Colon (tissue), 2 donors: ENCODE measurements around the gene RPL7A.
"Not testable (repeated sequence)": the region's sequence is repeated elsewhere in the genome, so short reads cannot be mapped to it uniquely, and the experiment has no call there.

Source experiments
- FAIRE-seq: peaks from 2 replicates; lab custom pipeline; 2012; peaks lifted over from hg19 to GRCh38; lab: Jason Lieb, UNC
- donor health status: control.
- donor health status: control.

Gene RPL7A

DNA sequence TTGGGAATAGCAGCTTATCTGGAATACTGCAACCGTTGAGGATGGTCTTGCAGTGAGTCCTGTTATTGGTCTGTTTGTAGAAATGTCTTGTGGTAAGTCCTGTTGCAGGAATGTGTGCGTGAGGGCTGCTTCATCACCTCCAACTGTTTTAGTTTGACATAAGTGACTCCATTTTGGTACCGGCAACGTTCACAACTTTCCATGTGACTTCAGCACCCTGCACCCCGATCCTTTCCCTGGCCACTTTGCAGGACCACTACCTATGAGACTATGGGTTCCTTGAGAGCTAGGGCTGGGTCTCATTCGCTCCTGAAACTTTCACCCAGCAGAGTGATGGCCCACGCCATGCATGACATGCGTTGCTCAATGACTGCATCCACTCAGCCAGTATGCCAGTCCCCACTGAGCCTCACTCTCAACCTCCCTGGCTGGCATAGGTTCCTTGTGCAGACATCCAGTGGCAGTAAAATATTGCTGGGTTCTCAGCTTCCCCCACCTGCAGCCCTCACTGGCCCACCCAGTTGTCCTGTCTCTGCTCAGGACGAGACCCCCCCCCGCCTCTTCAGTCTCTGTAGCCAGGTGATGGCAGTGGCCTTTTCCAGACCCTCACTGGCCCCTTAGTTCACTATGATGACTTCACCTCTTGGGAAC lies 20.1 kb upstream of the RPL7A start:
- no peak for FAIRE-seq

DNA sequence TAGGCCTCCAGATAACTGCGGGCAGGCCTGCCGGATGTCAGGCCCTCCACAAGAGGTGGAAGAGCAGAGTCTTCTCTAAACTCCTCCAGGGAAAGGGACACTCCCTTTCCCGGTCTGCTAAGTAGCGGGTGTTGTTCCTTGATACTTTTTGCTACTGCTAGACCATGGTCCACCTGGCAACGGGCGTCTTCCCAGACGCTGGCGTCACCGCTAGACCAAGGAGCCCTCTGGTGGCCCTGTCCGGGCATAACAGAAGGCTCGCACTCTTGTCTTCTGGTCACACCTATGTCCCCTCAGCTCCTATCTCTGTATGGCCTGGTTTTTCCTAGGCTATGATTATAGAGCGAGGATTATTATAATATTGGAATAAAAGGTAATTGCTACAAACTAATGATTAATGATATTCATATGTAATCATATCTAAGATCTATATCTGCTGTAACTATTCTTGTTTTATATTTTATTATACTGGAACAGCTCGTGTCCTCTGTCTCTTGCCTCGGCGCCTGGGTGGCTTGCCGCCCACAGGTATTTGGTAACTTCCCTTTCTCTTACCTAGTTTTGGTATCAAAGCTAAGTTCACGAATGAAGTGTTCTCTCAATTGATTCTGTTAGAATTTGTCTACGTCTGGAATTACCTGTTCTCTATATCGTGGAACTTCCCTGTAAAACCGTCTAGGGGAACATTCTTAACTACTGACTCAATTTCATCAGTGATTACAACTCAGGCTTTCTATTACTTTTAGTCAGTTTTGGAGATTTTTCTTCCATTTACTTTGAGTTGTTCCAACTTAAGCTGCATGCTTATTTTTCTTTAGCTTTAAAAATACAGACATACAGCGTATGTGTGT lies 18.5 kb upstream of the RPL7A start:
- not testable (repeated sequence) for FAIRE-seq

DNA sequence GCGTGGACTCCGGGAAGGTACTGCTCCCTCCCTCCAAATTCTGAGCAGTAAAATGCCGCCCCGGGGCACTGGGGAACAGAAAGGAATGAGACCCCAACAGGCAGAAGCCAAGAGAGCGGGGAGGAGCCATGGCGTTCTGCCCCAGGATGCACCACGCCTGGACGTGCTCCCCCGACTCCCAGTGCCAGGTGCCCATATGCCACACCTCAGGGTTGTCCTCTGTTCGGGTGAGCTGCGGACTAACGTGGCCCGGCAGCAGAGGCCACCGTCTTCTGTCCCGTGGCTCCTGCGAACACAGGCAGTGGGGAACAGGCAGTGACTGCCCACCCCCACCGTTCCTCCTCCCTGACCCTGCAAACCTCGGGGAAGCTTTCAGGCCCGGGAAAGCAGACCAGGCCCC lies 16.8 kb upstream of the RPL7A start:
- no peak for FAIRE-seq

DNA sequence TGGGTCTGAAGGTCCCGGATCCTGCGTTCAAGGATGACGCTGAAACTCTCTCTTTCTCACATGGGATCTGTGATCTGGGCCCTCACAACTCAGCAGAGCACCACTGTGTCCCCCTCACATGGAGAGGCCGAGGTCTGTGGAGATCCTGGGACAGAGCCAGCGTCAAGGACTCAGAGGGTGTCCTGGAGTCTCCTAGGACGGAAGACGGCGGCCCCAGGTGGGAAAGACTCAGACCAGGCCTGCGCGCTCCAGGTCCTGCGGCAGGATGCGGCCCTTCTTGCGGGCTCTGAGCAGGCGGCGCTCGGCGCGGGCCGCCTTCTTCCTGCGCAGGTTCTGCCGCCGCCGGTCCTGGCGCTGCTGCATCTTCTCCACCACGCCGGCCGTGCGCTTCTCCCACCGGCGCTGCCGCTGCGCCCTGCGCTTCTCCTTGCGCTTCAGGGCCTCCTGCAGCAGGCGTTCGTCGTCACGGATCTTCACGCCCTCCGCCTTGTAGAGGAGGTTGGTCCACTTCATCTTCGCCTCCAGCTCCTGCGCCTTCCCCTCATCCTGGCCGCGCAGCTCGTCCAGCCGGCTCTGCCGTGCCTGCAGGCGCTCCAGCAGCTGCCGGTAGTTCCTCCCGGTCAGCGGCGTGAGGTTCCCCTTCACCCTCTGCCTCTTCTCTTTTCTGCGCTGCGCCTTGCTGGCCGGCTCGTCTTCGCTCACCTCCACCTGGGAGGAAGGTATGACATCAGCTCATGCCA lies 16.2 kb upstream of the RPL7A start:
- FAIRE-seq: no peak

DNA sequence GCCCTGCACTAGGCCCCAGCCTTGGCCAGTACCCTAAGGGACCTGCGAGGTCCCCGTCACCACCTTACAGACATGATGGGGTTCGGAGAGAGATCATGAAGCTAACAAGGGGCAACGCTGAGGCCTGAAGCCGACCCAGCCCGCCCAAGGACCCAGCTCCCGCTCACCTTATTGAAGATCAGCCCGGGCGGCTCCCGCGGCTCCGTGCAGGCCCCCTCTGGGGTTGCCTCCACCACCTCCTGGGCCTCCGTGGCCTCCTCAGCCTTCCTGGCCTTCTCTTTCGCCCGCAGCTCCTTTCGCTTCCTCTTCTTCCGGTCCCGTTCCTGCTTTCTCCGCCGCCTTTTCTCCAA lies 15.7 kb upstream of the RPL7A start:
- FAIRE-seq: no peak

DNA sequence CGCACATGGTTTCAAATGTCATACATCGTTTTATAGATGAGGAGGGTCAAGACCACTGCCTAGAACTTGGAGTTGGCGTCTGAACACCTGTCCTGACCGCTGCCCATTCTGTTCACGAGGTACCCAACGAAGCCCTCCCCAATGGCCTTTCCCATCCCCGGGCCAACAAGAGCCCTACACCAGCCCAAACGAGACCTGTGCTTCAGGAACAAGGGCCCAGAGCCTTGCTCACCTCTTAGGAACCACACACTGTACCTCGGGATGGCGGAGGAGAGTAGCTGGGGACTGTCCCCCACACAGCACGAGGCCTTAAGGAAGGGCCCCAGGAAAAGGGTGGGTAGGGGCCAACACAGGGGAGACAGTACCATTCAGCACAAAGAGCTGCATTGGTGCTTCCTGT lies 15.0 kb upstream of the RPL7A start:
- no peak for FAIRE-seq

DNA sequence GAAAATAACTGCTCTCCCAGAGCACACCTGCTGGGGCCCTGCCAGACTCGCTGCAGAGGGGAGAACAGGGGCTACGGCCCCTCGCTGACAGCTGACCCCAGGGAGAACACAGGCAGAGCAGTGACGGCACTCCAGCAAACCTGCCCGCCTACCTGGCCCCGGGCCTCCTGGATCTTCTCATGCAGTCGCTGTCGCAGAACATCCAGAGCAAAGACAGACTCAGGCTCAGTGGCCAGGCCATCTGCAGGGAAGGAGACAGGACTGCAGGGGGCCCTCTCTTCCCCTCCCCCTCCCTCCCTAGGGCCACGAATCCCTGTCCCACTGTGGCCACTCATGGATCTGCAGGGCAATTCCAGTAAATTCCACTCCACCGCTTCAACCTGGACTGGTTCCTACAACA lies 14.5 kb upstream of the RPL7A start:
- no peak for FAIRE-seq

DNA sequence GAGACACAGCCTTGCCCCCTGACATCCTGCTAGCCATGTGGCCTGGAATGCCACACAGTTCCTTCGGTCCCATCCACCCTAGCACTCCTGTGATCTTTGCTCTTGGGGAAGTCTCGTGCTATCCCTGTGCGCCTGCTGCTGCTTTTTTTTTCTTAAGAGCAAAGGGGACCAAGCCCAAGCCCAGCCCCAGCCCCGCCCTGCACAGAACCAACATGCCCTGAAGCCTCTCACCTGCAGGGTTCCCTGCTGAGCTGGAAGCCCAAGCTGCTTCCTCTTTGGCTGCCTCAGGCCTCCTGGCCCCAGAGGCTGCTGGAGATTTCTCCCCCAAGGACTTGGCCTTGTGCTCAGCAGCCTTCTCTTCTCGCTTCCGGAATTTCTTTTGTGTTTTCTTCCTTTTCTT lies 13.9 kb upstream of the RPL7A start:
- FAIRE-seq: no peak

DNA sequence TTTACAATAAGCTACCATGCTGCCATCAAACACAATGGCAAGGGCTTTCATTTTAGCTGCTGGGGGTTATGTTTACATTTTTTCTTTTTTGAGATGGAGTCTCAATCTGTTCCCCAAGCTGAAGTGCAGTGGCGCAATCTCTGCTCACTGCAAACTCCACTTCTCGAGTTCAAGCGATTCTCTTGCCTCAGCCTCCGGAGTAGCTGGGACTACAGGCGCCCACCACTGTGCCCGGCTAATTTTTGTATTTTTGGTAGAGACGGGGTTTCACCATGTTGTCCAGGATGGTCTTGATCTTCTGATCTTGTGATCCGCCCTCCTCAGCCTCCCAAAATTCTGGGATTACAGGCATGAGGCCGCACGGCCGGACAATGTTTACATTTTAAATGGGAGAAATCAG lies 13.1 kb upstream of the RPL7A start:
- not testable (repeated sequence) for FAIRE-seq

DNA sequence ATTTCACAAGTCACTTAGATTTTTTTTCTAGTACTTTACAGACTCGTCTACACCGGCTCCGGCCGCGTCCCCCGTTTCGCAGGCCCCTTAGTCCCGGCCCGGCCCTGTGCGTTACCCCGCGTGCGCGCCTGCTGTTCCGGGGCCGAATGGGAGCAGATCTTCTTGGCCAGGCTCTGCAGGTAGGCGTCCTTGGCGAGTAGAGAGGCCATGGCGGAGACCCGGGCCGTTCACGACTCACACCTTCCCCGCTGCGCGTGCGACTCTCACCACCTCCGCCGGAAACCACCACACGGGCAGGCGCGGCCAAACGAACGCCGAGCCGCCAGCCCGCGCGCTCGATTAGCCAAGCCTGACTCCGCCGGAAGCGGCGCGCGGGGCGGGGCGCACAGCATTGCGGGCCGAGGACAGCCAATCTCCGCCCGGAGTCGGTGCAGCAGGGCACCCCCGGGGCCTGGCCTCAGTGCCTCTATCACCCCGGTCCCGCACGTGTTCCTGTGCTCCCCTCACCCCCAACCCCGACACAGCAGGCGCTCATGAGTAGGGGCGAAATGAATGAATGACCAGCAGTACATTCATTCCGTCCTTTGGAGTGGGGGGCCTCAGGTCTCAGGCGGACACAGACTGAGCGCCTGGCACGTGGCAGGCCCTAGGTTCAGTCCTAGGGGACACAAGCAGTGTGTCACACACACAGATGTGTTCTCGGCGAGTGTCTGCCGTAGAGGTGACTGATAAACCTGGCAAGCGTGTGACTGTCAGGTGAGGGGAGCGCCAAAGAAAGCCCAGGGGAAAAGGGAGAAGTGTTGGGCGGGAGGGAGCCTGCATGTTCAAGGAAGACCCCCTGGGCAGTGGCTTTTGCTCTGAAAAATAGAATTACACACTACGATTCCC lies 11.8 kb upstream of the RPL7A start, which contains the start of gene SURF6:
Gene SURF6 (minus strand): TSS at position 265 of the 888 bp plus-strand sequence. CDS start 56 bp downstream, at position 209.
- no peak for FAIRE-seq

DNA sequence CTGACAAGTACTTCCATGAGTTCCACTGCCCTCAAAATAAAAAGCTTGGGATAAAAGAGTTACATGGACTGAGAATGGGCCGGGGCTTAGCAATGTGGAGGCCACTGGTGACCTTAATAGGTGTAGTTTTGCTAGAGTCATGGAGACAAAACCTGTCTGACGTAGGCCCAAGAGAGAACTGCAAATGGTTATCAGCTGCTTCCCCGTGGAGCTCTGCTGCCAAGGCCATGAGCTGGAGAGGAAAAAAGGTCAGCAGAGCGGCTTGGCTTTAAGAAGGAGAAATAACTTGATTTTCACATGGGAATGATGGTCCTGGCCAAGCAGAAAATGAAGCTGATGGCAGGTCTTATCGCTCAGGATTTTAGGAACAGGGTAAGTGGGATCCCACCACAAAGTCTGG lies 8.4 kb upstream of the RPL7A start:
- no peak for FAIRE-seq

DNA sequence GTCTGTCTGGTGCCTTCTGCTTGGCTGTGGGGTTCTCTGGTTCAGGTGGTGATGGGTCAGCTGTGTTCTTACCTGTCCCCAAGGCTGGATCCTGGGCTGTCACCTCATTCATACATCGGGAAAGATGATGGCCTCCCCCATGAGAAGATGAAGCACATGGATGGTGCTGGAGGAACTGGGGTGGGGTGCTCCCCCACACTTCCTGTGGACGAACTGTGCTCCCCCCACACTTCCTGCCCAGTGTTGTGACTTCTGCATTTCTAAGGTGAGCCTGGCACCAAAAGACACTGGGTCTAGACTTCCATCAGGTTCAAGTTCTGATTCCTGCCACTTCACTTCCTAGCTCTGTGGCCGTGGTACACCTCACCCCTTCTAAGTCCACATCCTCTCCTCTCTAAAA lies 7.8 kb upstream of the RPL7A start:
- no peak for FAIRE-seq

DNA sequence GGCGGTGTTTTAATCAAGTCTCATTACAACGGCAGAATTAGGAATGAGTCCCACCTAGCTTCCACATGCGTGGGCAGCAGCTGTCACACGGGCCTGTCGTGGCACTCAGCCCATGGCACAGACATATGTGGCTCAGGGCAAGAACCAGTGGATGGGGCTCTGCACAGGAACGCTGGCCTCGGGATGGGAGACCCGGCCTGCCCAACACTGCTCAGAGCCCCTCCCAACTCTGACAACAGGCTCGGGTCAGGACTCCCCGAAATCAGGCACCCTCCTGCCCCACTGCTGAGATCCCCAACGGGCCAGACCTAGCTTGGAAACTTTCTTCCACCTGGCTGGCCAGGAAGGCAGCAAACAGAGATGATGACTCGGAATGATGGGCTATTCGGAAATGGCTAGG lies 7.1 kb upstream of the RPL7A start:
- no peak for FAIRE-seq

DNA sequence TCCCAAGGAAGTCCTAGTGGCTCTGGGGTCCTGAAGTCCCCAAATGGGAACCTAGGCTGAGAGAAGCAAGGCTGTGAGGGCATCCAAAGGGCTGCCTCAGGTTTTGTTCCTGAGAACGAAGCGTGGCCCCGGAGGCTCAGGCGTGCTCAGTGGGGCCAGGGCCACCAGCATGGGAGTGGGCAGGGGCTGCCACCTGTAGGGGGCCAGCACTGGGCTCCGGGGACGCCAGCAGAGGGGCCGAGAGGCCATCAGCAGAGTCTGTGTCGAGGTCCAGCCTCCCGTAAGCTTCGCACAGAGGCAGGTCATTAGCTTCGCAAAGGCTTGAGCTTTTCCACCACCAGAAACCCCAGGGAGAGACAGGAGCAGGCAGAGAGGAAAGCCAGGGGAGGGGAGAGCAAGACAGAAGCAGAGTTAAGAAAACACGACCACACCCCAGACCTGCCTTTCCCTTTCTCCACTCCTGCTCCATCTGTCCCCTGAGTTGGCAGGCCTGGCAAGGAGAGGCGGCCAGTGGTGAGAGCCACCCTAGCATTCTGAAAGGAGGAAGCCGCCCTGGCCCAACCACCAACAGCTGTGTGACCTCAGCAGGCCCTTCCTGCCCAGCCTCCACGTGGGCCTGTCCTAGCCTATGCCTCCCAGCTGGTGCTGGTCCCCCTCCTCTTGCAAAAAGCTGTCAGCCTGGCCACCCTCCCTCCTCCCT lies 6.5 kb upstream of the RPL7A start:
- FAIRE-seq: no peak

DNA sequence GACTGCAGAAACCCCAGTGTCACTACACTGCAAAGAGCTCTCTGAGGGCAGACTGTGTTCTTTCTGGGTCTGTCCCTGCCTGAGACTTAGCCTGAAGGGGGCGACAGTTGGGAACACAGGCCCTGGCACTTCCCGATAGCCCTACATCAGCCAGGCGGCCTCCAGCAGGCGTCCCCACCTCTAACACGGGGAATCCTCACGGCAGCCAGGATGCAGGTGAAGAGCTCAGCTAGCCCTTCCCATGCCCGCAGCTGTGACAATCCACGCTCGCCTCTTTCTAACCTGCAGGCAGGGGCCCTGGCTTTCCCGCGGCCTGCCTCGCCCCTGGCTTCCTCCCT lies 6.0 kb upstream of the RPL7A start:
- no peak for FAIRE-seq

DNA sequence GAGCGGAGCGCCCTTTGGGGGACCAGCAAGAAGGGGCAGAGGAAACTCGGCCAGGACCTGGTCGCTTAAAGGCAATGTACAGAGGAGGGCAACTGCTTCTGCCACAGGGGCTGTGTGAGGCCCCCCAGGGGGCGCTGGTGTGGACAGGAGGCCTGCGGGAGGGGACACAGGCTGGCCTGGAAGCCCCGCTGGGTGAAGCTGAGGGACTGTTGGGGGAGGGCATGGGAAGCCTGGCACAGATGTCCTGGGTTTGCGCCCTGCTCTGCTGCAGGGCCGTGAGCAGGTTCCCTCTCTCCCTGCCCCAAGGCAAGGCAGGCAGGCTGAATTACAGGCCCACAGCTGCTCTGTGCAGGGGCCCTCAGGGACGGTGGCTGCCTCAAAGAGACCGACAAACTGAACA lies 5.4 kb upstream of the RPL7A start:
- FAIRE-seq: no peak

DNA sequence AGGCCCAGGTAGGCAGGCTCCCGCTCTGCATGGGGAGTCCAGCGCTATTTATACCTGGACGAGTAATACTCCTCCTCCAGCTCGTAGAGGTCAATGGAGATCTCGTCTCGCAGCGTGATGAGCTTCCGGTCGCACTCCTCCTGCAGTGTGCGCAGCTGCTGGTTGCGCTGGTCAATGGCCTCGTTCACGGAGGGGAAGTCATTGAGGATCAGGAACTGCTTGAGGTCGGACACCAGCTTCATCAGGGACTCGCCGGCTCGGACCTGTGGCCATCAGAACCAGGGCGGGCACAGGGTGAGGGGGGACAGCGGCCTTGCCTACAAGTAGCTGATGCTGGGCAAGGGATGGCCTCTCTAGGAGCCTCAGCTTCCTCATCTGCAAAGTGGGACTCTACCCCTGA lies 3.9 kb upstream of the RPL7A start:
- no peak for FAIRE-seq

DNA sequence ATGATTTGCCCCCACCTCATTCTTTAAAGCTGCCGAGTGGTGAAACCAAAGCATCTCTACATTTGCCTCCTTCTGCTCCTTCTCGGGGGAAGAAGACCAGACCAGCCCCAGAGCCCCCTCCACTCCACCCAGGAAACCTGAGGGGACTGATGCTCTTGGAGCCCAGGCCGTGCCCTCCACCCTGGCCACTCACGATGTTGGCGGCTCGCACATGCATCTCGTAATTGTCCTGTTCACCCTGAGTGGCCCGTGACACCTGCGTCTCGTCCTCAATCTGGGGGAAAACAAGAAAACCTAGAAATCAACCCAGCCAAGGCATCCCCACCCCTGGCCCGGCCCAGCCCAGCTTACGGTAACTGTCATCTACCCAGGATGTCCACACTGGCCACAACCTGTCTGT lies 3.0 kb upstream of the RPL7A start:
- no peak for FAIRE-seq

DNA sequence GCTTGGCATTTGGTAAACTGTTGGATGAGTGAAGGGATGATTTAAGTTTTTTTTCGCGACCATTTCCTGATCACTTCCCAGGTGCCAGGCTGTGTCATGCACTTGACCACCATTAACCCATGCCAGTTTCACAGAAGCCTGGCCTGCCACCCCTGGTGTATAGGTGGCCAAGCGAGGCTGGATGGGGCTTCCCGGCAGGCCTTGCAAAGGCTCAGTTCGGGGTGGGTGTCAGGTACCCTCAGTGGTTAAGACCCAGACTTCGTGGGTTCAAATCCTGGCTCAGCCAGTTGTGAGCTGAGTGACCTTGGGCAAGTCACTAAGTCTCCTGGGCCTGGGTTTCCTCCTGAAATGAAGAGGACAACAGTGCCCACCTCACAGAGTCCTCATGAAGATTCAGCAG lies 2.4 kb upstream of the RPL7A start:
- FAIRE-seq: no peak

DNA sequence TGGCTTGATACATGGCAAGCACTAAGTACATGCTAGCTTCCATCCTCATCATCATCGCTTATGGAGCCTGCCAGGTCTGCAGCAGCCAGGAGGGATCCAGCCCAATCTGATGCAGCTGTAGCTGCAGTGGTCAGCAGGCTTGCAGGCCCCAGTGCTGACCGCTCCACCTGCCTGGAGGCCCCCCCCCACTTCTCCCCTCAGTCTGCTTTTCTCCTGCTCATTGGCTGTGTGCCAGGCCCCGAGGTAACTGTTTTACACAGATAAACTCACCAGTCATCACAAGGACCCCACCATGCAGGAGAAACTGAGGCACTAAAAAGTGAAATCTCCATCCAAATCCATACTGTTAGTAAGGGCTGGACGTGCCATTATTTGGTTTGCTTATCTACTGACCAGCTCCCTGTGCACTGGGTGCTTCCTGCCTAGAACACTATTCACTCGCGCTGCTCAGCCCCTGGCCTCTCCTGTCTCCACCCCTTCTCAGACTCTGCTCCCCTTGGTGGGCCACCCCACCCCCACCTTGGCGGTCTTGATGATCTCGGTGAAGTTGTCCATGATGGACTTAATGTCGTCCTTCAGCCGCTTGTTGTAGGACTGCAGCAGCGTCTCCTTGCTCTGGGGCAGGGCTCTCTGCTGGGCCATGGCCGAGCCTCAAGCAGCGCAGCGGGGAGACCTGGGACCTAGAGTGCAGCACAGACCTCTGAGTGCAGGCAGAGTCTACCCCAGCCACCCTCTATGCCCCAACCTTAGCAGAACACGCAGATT lies 1.8 kb upstream of the RPL7A start:
- FAIRE-seq: no peak

DNA sequence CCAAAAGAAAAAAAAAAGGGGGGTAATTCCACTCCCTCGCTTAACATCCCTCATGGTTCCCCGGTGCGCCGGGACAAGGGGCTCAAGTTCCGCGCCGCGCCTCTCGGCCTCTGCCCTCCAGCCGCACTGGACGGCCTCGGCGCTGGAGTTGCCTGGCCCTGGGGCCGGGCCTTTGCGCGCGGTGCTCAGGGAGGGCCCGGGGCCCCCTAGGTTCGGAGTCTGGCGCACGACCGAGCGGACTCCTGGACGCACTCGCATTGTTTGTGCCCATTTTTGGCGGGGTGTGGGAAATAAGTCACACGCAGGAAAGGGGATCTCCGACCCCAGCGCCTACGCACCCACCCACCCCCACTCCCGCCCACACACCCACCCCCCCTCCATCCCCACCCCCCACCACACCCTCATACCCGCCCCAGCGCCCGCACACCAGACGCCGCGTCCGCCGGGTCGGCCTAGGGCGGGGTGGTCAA lies 468 bp upstream of the RPL7A start:
- no peak for FAIRE-seq
